ENCODE measurements around the gene ERN1. TPM values are rescaled to one million over a fixed set of nuclear protein-coding genes. Genes with fewer than 3 reads are reported as not detected.

The ERN1 gene
- total and polyA plus RNA-seq, 2 of the 13 experiments (the other 11 are each of a cell fraction or from before 2014, with no cell fraction given), result 6.0 to 12.7 TPM

GRCh38 chr17:64147110-64148016, 17.4 kb upstream of the ERN1 start (continued):
- no peak for TF ChIP-seq FOXP1 (IDR thresholded peaks at IDR 0.05)
- peak; percentile 45; the same call in 1 of the 2 replicates for TF ChIP-seq FOXP1 (CRISPR knock-in tag; IDR thresholded peaks at IDR 0.05)
- TF ChIP-seq, protein P1, sequence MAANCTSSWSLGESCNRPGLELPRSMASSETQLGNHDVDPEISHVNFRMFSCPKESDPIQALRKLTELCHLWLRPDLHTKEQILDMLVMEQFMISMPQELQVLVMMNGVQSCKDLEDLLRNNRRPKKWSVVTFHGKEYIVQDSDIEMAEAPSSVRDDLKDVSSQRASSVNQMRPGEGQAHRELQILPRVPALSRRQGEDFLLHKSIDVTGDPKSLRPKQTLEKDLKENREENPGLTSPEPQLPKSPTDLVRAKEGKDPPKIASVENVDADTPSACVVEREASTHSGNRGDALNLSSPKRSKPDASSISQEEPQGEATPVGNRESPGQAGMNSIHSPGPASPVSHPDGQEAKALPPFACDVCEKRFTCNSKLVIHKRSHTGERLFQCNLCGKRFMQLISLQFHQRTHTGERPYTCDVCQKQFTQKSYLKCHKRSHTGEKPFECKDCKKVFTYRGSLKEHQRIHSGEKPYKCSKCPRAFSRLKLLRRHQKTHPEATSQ (CRISPR knock-in tag; IDR thresholded peaks at IDR 0.05; ENCODE audit: borderline replicate concordance), result peak; percentile 74; the same call in 1 of the 2 replicates
- TF ChIP-seq, protein P2, sequence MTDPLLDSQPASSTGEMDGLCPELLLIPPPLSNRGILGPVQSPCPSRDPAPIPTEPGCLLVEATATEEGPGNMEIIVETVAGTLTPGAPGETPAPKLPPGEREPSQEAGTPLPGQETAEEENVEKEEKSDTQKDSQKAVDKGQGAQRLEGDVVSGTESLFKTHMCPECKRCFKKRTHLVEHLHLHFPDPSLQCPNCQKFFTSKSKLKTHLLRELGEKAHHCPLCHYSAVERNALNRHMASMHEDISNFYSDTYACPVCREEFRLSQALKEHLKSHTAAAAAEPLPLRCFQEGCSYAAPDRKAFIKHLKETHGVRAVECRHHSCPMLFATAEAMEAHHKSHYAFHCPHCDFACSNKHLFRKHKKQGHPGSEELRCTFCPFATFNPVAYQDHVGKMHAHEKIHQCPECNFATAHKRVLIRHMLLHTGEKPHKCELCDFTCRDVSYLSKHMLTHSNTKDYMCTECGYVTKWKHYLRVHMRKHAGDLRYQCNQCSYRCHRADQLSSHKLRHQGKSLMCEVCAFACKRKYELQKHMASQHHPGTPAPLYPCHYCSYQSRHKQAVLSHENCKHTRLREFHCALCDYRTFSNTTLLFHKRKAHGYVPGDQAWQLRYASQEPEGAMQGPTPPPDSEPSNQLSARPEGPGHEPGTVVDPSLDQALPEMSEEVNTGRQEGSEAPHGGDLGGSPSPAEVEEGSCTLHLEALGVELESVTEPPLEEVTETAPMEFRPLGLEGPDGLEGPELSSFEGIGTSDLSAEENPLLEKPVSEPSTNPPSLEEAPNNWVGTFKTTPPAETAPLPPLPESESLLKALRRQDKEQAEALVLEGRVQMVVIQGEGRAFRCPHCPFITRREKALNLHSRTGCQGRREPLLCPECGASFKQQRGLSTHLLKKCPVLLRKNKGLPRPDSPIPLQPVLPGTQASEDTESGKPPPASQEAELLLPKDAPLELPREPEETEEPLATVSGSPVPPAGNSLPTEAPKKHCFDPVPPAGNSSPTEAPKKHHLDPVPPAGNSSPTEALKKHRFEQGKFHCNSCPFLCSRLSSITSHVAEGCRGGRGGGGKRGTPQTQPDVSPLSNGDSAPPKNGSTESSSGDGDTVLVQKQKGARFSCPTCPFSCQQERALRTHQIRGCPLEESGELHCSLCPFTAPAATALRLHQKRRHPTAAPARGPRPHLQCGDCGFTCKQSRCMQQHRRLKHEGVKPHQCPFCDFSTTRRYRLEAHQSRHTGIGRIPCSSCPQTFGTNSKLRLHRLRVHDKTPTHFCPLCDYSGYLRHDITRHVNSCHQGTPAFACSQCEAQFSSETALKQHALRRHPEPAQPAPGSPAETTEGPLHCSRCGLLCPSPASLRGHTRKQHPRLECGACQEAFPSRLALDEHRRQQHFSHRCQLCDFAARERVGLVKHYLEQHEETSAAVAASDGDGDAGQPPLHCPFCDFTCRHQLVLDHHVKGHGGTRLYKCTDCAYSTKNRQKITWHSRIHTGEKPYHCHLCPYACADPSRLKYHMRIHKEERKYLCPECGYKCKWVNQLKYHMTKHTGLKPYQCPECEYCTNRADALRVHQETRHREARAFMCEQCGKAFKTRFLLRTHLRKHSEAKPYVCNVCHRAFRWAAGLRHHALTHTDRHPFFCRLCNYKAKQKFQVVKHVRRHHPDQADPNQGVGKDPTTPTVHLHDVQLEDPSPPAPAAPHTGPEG (CRISPR knock-in tag; IDR thresholded peaks at IDR 0.05), result peak; percentile 72; the same call in 1 of the 2 replicates
- TF ChIP-seq SRSF4 (IDR thresholded peaks at IDR 0.05; ENCODE audit: low read depth, low read length, poor library complexity, severe bottlenecking), result peak; percentile 86
- peak; percentile 61 for TF ChIP-seq HMG20A (CRISPR knock-in tag; IDR thresholded peaks at IDR 0.05; ENCODE audit: borderline replicate concordance)
- TF ChIP-seq HMG20B (CRISPR knock-in tag; conservative IDR thresholded peaks at IDR 0.05), result no peak; the same call in 1 of the 2 replicates
- TF ChIP-seq ZFY (CRISPR knock-in tag; IDR thresholded peaks at IDR 0.05), result peak; percentile 71
- peak; percentile 72 for TF ChIP-seq HOXA5 (CRISPR knock-in tag; IDR thresholded peaks at IDR 0.05)
- TF ChIP-seq DMTF1 (CRISPR knock-in tag; IDR thresholded peaks at IDR 0.05), result no peak
- TF ChIP-seq SIN3B (IDR thresholded peaks at IDR 0.05; ENCODE audit: low read length), result no peak
- TF ChIP-seq DNMT1 (CRISPR knock-in tag; IDR thresholded peaks at IDR 0.05), result 0 out of 2 replicates have a peak, but pooled peaks have one; percentile 34
- TF ChIP-seq RCOR2 (CRISPR knock-in tag; IDR thresholded peaks at IDR 0.05), result no peak; the same call in 1 of the 2 replicates
- TF ChIP-seq NRL (CRISPR knock-in tag; IDR thresholded peaks at IDR 0.05; ENCODE audit: borderline replicate concordance), result no peak
- TF ChIP-seq ATF1 (CRISPR knock-in tag; IDR thresholded peaks at IDR 0.05), result peak; percentile 30
- no peak; the same call in 1 of the 2 replicates for TF ChIP-seq ZNF639 (CRISPR knock-in tag; conservative IDR thresholded peaks at IDR 0.05)
- TF ChIP-seq KLF11 (CRISPR knock-in tag; IDR thresholded peaks at IDR 0.05), result no peak

Measured in HepG2 (cell line).